Uterus (tissue), 4 donors: ENCODE results near the gene CHD1L. TPM values are rescaled to one million over a fixed set of nuclear protein-coding genes. Genes with fewer than 3 reads are reported as not detected.

Experiments
- DNase-seq, 2 donors: peaks; one replicate each; pipeline ENCODE4 v3.0.0-alpha.2; 2019 to 2020
- H3K27ac ChIP-seq, 2 donors: fragments of 200-600 bp; sonication (generic); 1 replicate in 1 of 2; 2 replicates in 1 of 2; pipeline ENCODE4 v1.5.1; 2016 to 2018
- H3K27me3 ChIP-seq, 2 donors: fragments of 200-600 bp; sonication (generic); one replicate each; pipeline ENCODE4 v1.5.1; 2018 to 2019; ENCODE audit warnings: control low read depth in 1 of 2
- H3K36me3 ChIP-seq, 2 donors: fragments of 200-600 bp; sonication (generic); one replicate each; pipeline ENCODE4 v1.5.1; 2019; ENCODE audit warnings: control low read depth in 1 of 2
- H3K4me1 ChIP-seq, 2 donors: fragments of 200-600 bp; sonication (generic); one replicate each; pipeline ENCODE4 v1.5.1; 2018 to 2019; ENCODE audit warnings: control low read depth in 1 of 2
- H3K4me3 ChIP-seq, 2 donors: fragments of 200-600 bp; sonication (generic); 1 replicate in 1 of 2; 2 replicates in 1 of 2; pipeline ENCODE4 v1.5.1; 2018 to 2019; ENCODE audit warnings: mild to moderate bottlenecking in 1 of 2
- H3K9me3 ChIP-seq, 2 donors: fragments of 200-600 bp; sonication (generic); one replicate each; pipeline ENCODE4 v1.5.1; 2019; ENCODE audit warnings: control low read depth in 1 of 2
- CTCF ChIP-seq, 4 experiments: fragments of 200-600 bp in 2 of 4; fragments of 450-650 bp in 2 of 4; sonication (generic) in 2 of 4; IDR thresholded peaks; one replicate each; pipeline ENCODE4 v1.5.1; 2016 to 2019; ENCODE audit warnings: antibody characterized with exemption in 4 of 4, mild to moderate bottlenecking in 2 of 4, moderate library complexity in 1 of 4
- POLR2A ChIP-seq, 2 donors: fragments of 450-650 bp; IDR thresholded peaks; one replicate each; pipeline ENCODE4 v1.6.1; 2016; ENCODE audit warnings: antibody characterized with exemption in 2 of 2, mild to moderate bottlenecking in 1 of 2, moderate library complexity in 1 of 2
- intact Hi-C: fragments of 100-400 bp; cut with DNase I; formaldehyde crosslinking; loops from one replicate; pipeline ENCODE4 v1.15.1; 2023; ENCODE audit warnings: low total_unique reads
- total RNA-seq, 4 donors: library from RNA; depleted of rRNA in 3 of 4; stranded (reverse); fragments of >200 nt in 3 of 4; gene quantifications; one replicate each; pipeline versions ENCODE4 v1.1.0 to v1.2.4, GENCODE V29; 2014 to 2023
- donor health status: DM: yes; HTN: yes; CAD: no.

CHD1L gene
- total RNA-seq, 4 donors from 2014 or later, result 23.5 to 41.3 (median 39.5) TPM

GRCh38 chr1:147204080-147204479 lies 38.4 kb upstream of the CHD1L start:
- Histone ChIP-seq H3K9me3 (no peaks in the 10 kb centered on the region), H3K27ac (no peak overlapping the region), H3K4me1 (no peaks in the 10 kb centered on the region), H3K36me3 (no peaks in the 10 kb centered on the region), H3K4me3 (no peak overlapping the region), H3K27me3 (no peaks in the 10 kb centered on the region)
- intact Hi-C loops, result no loop called here
- no peak for DNase-seq
- no peak for TF ChIP-seq CTCF (IDR thresholded peaks at IDR 0.05)
- no peak for TF ChIP-seq POLR2A (IDR thresholded peaks at IDR 0.05)

- Histone ChIP-seq H3K27ac (no peak overlapping the region), H3K4me1 (no peaks in the 10 kb centered on the region), H3K36me3 (no peaks in the 10 kb centered on the region), H3K4me3 (no peak overlapping the region), H3K9me3 (no peaks in the 10 kb centered on the region), H3K27me3 (no peaks in the 10 kb centered on the region)
- TF ChIP-seq POLR2A (IDR thresholded peaks at IDR 0.05) (no peak), CTCF (IDR thresholded peaks at IDR 0.05) (no peak)
- intact Hi-C loops, result no loop called here
- no peak for DNase-seq
Measured at GRCh38 chr1:147207192-147207591, 35.3 kb upstream of the CHD1L start.

- Histone ChIP-seq H3K4me3 (no peak overlapping the region), H3K4me1 (no peaks in the 10 kb centered on the region), H3K36me3 (no peaks in the 10 kb centered on the region), H3K27ac (no peak overlapping the region), H3K27me3 (no peaks in the 10 kb centered on the region), H3K9me3 (no peaks in the 10 kb centered on the region)
- TF ChIP-seq CTCF (IDR thresholded peaks at IDR 0.05), result no peak
- no peak for TF ChIP-seq POLR2A (IDR thresholded peaks at IDR 0.05)
- intact Hi-C loops, result no loop called here
- DNase-seq, result no peak
Measured at GRCh38 chr1:147208619-147209018, 33.9 kb upstream of the CHD1L start.

GRCh38 chr1:147209825-147210821 lies 32.4 kb upstream of the CHD1L start:
- no peak for TF ChIP-seq CTCF (IDR thresholded peaks at IDR 0.05)
- TF ChIP-seq POLR2A (IDR thresholded peaks at IDR 0.05), result no peak
- Histone ChIP-seq H3K36me3 (no peaks in the 10 kb centered on the region), H3K4me3 (no peak overlapping the region), H3K27me3 (no peaks in the 10 kb centered on the region), H3K4me1 (no peaks in the 10 kb centered on the region), H3K9me3 (no peaks in the 10 kb centered on the region), H3K27ac (no peak overlapping the region)
- no peak for DNase-seq
- intact Hi-C loops, result no loop called here

- no peak for DNase-seq
- Histone ChIP-seq H3K9me3 (no peaks in the 10 kb centered on the region), H3K27me3 (no peaks in the 10 kb centered on the region), H3K36me3 (no peaks in the 10 kb centered on the region), H3K4me3 (no peak overlapping the region), H3K4me1 (no peaks in the 10 kb centered on the region), H3K27ac (no peak overlapping the region)
- intact Hi-C loops, result no loop called here
- TF ChIP-seq CTCF (IDR thresholded peaks at IDR 0.05) (no peak), POLR2A (IDR thresholded peaks at IDR 0.05) (no peak)
Measured at GRCh38 chr1:147210987-147211386, 31.5 kb upstream of the CHD1L start.
